Measurements from ENCODE around the gene FKBP9. TPM values are rescaled to one million over a fixed set of nuclear protein-coding genes. Genes with fewer than 3 reads are reported as not detected.

Gene FKBP9
- total and polyA plus RNA-seq, 2 of the 8 experiments (the other 6 are each of a cell fraction or from before 2014, with no cell fraction given) = 7.2 to 10.1 TPM

DNA sequence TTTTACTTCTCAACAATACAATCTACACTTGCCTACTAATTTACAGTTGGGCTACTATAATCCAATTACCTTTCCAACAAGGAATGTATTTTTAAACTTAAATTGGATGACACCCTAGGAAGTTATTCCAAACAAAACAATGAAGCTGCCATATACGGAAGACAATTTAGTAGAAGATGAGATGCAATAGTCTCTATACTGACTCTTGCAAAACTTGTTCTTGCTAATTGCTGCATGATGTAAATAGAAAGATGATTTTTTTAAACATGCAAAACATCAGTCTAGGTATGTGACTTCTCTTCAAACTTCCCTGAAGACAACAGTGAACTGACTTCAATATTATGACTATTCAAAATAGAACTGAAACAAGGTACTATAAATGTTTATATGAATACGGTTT lies 87.7 kb downstream of the FKBP9 start:
- Histone ChIP-seq H2BK5ac (ENCODE audit: low read depth, low read length) (no peak overlapping the region), H2BK120ac (replicated peaks; ENCODE audit: low read depth, low read length) (no peak overlapping the region), H3K27ac (ENCODE audit: low read depth, low read length) (no peak overlapping the region), H3K14ac (ENCODE audit: insufficient read length) (no peak overlapping the region), H3K36me3 (ENCODE audit: control insufficient read depth in 2 of 4, insufficient read depth in 4 of 4, low read length in 3 of 4) (no peaks in the 10 kb centered on the region), H3K9ac (replicated peaks in 1 of 4; ENCODE audit: extremely low read depth in 1 of 4, low read depth in 3 of 4, low read length in 3 of 4) (no peak overlapping the region), H3K27me3 (replicated peaks in 1 of 4; ENCODE audit: control insufficient read depth in 3 of 4, extremely low read depth in 1 of 4, insufficient read depth in 3 of 4, low read length in 3 of 4) (no peaks in the 10 kb centered on the region), H4K20me1 (replicated peaks in 1 of 2; ENCODE audit: control insufficient read depth in 1 of 2, insufficient read depth in 2 of 2, low read length in 2 of 2) (peaks cover 3 to 4% of the 10 kb centered on the region in 2 experiments), H3K9me3 (ENCODE audit: insufficient read depth in 2 of 2, low read depth in 1 of 2, low read length in 1 of 2) (no peaks in the 10 kb centered on the region), H3K79me2 (ENCODE audit: control insufficient read depth in 1 of 2, insufficient read depth in 2 of 2, low read length in 2 of 2) (peaks cover 0 to 86% of the 10 kb centered on the region in 2 experiments), H3K18ac (ENCODE audit: extremely low read depth, low read length) (no peak overlapping the region), H4K91ac (replicated peaks; ENCODE audit: insufficient read length, low read length) (no peak overlapping the region), H2AK5ac (ENCODE audit: low read depth, low read length) (no peak overlapping the region), H3K4me3 (ENCODE audit: extremely low read depth in 1 of 4, insufficient read depth in 2 of 4, low read depth in 3 of 4, low read length in 4 of 4) (no peak overlapping the region), H3K4ac (replicated peaks; ENCODE audit: insufficient read length, low read depth, low read length) (no peak overlapping the region), H2BK20ac (ENCODE audit: low read length) (no peak overlapping the region), H2BK12ac (ENCODE audit: low read depth, low read length) (no peak overlapping the region), H3K23ac (ENCODE audit: insufficient read length) (no peak overlapping the region), H3K79me1 (ENCODE audit: low read depth, low read length) (peaks cover 3% of the 10 kb centered on the region), H2AFZ (ENCODE audit: low read length) (no peak overlapping the region), H2BK15ac (ENCODE audit: low read length) (no peak overlapping the region), H4K5ac (ENCODE audit: insufficient read length, low read depth, low read length) (no peak overlapping the region), H3K23me2 (ENCODE audit: low read depth, low read length) (no peaks in the 10 kb centered on the region), H3K4me2 (ENCODE audit: insufficient read depth in 1 of 2, low read depth in 2 of 2, low read length in 2 of 2) (no peak overlapping the region), H4K8ac (ENCODE audit: extremely low read depth, insufficient read depth, low read length) (no peak overlapping the region), H3K56ac (replicated peaks; ENCODE audit: insufficient read length, low read depth, low read length) (no peak overlapping the region), H3K4me1 (replicated peaks in 1 of 4; ENCODE audit: control insufficient read depth in 3 of 4, insufficient read depth in 4 of 4, low read length in 3 of 4) (no peaks in the 10 kb centered on the region)
- WGBS, 2 experiments (ENCODE audit: extremely low coverage in 1 of 2, insufficient coverage in 1 of 2, insufficient read length in 1 of 2, insufficient replicate concordance in 2 of 2, low coverage in 1 of 2, low lambda C conversion rate in 2 of 2, missing lambda C conversion rate in 1 of 2) = 71% methylated on average over 2 of the region's 2 CpGs; no CpG with 5 or more reads in 1 of the 2 experiments
- ChIA-PET POLR2A (ENCODE audit: partially characterized antibody) (interaction anchor here (0.7 kb wide), 1 partner anchor 152 kb away, joined by 3 read pairs; no protein-coding TSS in a partner anchor), CTCF (ENCODE audit: partially characterized antibody) (interaction anchor here (1.2 kb wide), 1 partner anchor 62 kb away, joined by 3 read pairs; no protein-coding TSS in a partner anchor)
- no peak for FAIRE-seq
- DNase-seq (ENCODE audit: low read depth in 1 of 2, low spot score in 2 of 2) = no peak
- TF ChIP-seq CEBPB (IDR thresholded peaks at IDR 0.05; ENCODE audit: low read depth, low read length) (no peak), EZH2 (IDR thresholded peaks at IDR 0.05; ENCODE audit: low read depth, low read length, severe bottlenecking) (no peak), HDAC2 (IDR thresholded peaks at IDR 0.05; ENCODE audit: borderline replicate concordance in 1 of 2, low read depth in 2 of 2, low read length in 2 of 2) (no peak), EGR1 (IDR thresholded peaks at IDR 0.05; ENCODE audit: borderline replicate concordance, low read depth, low read length) (no peak), BACH1 (IDR thresholded peaks at IDR 0.05; ENCODE audit: low read length) (no peak), SIRT6 (IDR thresholded peaks at IDR 0.05; ENCODE audit: low read length) (no peak), JUND (IDR thresholded peaks at IDR 0.05; ENCODE audit: low read length) (no peak), GTF2F1 (IDR thresholded peaks at IDR 0.05; ENCODE audit: borderline replicate concordance, low read depth, low read length) (no peak), SUZ12 (IDR thresholded peaks at IDR 0.05; ENCODE audit: low read length) (no peak), RBBP5 (IDR thresholded peaks at IDR 0.05; ENCODE audit: borderline replicate concordance, low read depth, low read length) (no peak), CBX5 (IDR thresholded peaks at IDR 0.05; ENCODE audit: low read depth, low read length) (no peak)
- TF ChIP-seq, protein P1, sequence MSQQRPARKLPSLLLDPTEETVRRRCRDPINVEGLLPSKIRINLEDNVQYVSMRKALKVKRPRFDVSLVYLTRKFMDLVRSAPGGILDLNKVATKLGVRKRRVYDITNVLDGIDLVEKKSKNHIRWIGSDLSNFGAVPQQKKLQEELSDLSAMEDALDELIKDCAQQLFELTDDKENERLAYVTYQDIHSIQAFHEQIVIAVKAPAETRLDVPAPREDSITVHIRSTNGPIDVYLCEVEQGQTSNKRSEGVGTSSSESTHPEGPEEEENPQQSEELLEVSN (IDR thresholded peaks at IDR 0.05) = no peak
- TF ChIP-seq, protein P2, sequence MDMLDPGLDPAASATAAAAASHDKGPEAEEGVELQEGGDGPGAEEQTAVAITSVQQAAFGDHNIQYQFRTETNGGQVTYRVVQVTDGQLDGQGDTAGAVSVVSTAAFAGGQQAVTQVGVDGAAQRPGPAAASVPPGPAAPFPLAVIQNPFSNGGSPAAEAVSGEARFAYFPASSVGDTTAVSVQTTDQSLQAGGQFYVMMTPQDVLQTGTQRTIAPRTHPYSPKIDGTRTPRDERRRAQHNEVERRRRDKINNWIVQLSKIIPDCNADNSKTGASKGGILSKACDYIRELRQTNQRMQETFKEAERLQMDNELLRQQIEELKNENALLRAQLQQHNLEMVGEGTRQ (IDR thresholded peaks at IDR 0.05; ENCODE audit: low read length) = no peak

All from H1 (cell line).